ENCODE data around the gene LEMD1. TPM values are rescaled to one million over a fixed set of nuclear protein-coding genes. Genes with fewer than 3 reads are reported as not detected.

The LEMD1 gene
- 13.2 and 15.0 TPM in 2 replicates for total RNA-seq (2014; rRNA removed; shearing (Covaris generic))

- DNase-seq (ENCODE audit: low spot score): no peak
- in situ Hi-C loops (cut with HindIII; ENCODE audit: low sequenced_read_pairs): no loop called here
These were observed at the start of gene LEMD1 for GRCh38 chr1:205421798-205422197. TSS of gene LEMD1 (minus strand) at chr1:205422056. CDS start at chr1:205420536, 1,520 bp downstream.

- DNase-seq (ENCODE audit: low spot score): no peak
- in situ Hi-C loops (cut with HindIII; ENCODE audit: low sequenced_read_pairs): no loop called here
These were observed 48.3 kb upstream of the LEMD1 start for GRCh38 chr1:205470131-205470530.

GRCh38 chr1:205466595-205467220 is 44.9 kb upstream of the LEMD1 start:
- in situ Hi-C loops (cut with HindIII; ENCODE audit: low sequenced_read_pairs): no loop called here
- DNase-seq (ENCODE audit: low spot score): peak; percentile 75

GRCh38 chr1:205465392-205465791 is 43.5 kb upstream of the LEMD1 start:
- in situ Hi-C loops (cut with HindIII; ENCODE audit: low sequenced_read_pairs): no loop called here
- no peak for DNase-seq (ENCODE audit: low spot score)

- DNase-seq (ENCODE audit: low spot score): peak; percentile 25
These were observed 37.1 kb upstream of the LEMD1 start for GRCh38 chr1:205458777-205459566.

GRCh38 chr1:205456868-205457745 is 35.3 kb upstream of the LEMD1 start:
- in situ Hi-C loops (cut with HindIII; ENCODE audit: low sequenced_read_pairs): no loop called here
- peak; percentile 77 for DNase-seq (ENCODE audit: low spot score)

More at GRCh38 chr1:205458777-205459566, 37.1 kb upstream of the LEMD1 start:
- in situ Hi-C loops (cut with HindIII; ENCODE audit: low sequenced_read_pairs): no loop called here

- peak; percentile 63 for DNase-seq (ENCODE audit: low spot score)
- in situ Hi-C loops (cut with HindIII; ENCODE audit: low sequenced_read_pairs): no loop called here
These were observed 34.6 kb upstream of the LEMD1 start for GRCh38 chr1:205456383-205456867.

GRCh38 chr1:205455581-205456382 is 33.9 kb upstream of the LEMD1 start, which contains the start of gene BLACAT1:
TSS of gene BLACAT1 (minus strand) at chr1:205456045.
- in situ Hi-C loops (cut with HindIII; ENCODE audit: low sequenced_read_pairs): no loop called here
- DNase-seq (ENCODE audit: low spot score): peak; percentile 58

GRCh38 chr1:205454903-205455335 is 33.1 kb upstream of the LEMD1 start:
- in situ Hi-C loops (cut with HindIII; ENCODE audit: low sequenced_read_pairs): no loop called here
- peak; percentile 73 for DNase-seq (ENCODE audit: low spot score)

- in situ Hi-C loops (cut with HindIII; ENCODE audit: low sequenced_read_pairs): no loop called here
- DNase-seq (ENCODE audit: low spot score): peak; percentile 49
These were observed 31.6 kb upstream of the LEMD1 start for GRCh38 chr1:205453466-205453865.

- peak; percentile 33 for DNase-seq (ENCODE audit: low spot score)
- in situ Hi-C loops (cut with HindIII; ENCODE audit: low sequenced_read_pairs): no loop called here
These were observed 31.1 kb upstream of the LEMD1 start for GRCh38 chr1:205452933-205453332.

- DNase-seq (ENCODE audit: low spot score): no peak
- in situ Hi-C loops (cut with HindIII; ENCODE audit: low sequenced_read_pairs): no loop called here
These were observed 30.5 kb upstream of the LEMD1 start for GRCh38 chr1:205452364-205452763.

- in situ Hi-C loops (cut with HindIII; ENCODE audit: low sequenced_read_pairs): no loop called here
- peak; percentile 41 for DNase-seq (ENCODE audit: low spot score)
These were observed 29.9 kb upstream of the LEMD1 start for GRCh38 chr1:205451759-205452164.

GRCh38 chr1:205451202-205451601 is 29.3 kb upstream of the LEMD1 start:
- peak; percentile 29 for DNase-seq (ENCODE audit: low spot score)
- in situ Hi-C loops (cut with HindIII; ENCODE audit: low sequenced_read_pairs): no loop called here

- in situ Hi-C loops (cut with HindIII; ENCODE audit: low sequenced_read_pairs): no loop called here
- DNase-seq (ENCODE audit: low spot score): peak; percentile 53
These were observed 28.6 kb upstream of the LEMD1 start for GRCh38 chr1:205450448-205450847.

- in situ Hi-C loops (cut with HindIII; ENCODE audit: low sequenced_read_pairs): no loop called here
- DNase-seq (ENCODE audit: low spot score): peak; percentile 59
These were observed 28.0 kb upstream of the LEMD1 start for GRCh38 chr1:205449750-205450443.

GRCh38 chr1:205449254-205449749 is 27.4 kb upstream of the LEMD1 start:
- in situ Hi-C loops (cut with HindIII; ENCODE audit: low sequenced_read_pairs): no loop called here

More at GRCh38 chr1:205449254-205449749, 27.4 kb upstream of the LEMD1 start:
- DNase-seq (ENCODE audit: low spot score): peak; percentile 22

Data from G401 (cell line).